GM23248 (cell line): ENCODE results near the gene NEU2.

Experiments
- EZH2 ChIP-seq: fragments of 200-600 bp; sonication (generic); IDR thresholded peaks from 2 replicates; pipeline ENCODE4 v1.6.1; 2018; ENCODE audit warnings: antibody characterized with exemption, mild to moderate bottlenecking; ENCODE audit not compliant: insufficient read depth, poor library complexity, severe bottlenecking
- EZH2phosphoT487 ChIP-seq: fragments of 200-600 bp; sonication (generic); IDR thresholded peaks from 2 replicates; pipeline ENCODE4 v1.6.1; 2018; ENCODE audit warnings: antibody characterized with exemption, moderate library complexity, mild to moderate bottlenecking, low read depth; ENCODE audit not compliant: insufficient read depth

DNA sequence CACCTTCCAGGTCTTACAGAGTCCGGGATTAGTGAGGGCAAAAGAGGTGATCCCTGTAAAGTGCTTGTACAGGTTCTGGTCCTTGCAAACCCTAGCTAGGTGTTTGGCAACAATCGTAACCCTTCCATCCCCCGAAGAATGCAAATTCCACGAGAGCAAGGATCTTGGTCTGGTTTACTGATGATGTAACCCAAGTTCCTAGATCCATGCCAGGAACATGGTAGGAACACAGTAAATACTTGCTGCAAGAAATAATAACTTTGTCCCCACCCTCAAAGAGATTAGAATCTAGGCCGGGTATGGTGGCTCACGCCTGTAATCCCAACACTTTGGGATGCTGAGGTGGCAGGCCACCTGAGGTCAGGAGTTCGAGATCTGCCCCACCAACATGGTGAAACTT, 6.8 kb upstream of the NEU2 start:
- TF ChIP-seq EZH2phosphoT487: no peak
- TF ChIP-seq EZH2: no peak
